Germinal center (tissue), 1 donor: ENCODE data around the gene KDM3A.
"Not testable (repeated sequence)": the region's sequence is repeated elsewhere in the genome, so short reads cannot be mapped to it uniquely, and the experiment has no call there.

ENCODE experiments used
- DNase-seq: peaks from one replicate; pipeline ENCODE4 v3.0.0; 2012; ENCODE audit warnings: mixed read lengths, low spot score

The KDM3A gene

DNA sequence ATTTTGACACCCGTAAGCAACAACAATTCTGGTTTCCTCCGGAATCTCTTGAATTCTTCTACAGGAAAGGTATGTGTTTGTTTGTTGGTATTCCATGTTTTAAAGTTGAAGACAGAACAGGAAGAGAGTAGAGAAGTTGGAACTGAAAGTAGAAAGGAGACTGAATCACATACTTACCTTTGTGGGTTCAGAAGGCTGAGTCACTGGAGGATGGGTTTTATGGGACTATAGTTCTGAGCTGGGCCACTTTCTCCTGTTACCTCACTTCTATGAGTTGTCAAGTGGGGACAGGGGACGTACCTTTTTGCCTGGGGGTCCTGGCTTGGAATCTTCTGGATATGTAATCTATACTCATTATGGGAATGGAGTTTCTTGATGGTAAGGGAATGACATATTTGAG, 40.9 kb downstream of the KDM3A start:
- no peak for DNase-seq

DNA sequence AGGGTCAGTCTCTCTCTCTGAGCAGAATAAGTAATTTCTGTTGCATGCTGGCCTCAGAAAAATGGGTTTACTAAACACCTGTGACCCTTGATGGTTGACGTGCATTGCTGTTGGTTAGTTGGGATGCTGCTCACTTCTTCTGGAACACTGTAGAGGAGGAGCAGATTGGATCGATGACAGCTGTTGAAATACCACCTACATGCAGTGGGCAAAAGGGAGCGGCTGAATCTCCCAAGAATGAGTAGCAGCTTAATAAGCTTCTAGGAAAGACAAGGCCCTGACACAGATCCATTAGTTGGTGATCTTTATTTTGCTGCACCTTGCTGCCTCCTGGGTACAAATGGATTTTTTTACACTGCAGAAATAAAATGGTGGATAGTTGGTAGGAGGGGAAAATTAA, 43.2 kb downstream of the KDM3A start:
- DNase-seq = no peak

GRCh38 chr2:86485103-86485502, 43.9 kb downstream of the KDM3A start:
- DNase-seq = no peak

DNA sequence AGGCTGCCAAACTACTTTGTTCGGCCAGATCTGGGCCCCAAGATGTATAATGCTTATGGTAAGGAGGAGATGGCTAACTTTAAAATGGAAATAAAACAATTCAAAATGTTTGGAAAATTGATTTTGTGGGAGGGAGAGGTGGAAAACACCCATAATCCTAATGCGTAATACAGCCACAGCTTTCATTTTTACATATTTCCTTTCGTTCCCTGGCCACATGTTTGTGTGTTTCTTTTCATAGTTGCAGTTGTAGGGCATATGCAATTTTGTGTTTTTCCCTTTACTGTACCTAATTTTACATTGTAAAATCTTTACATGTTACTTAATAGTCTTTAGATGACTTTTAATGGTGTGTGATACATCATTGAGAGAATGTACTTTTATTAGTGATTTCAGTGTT, 44.6 kb downstream of the KDM3A start:
- DNase-seq = no peak

- DNase-seq = no peak
Observed at GRCh38 chr2:86487062-86487461, 45.9 kb downstream of the KDM3A start.

GRCh38 chr2:86488561-86489250, 47.5 kb downstream of the KDM3A start:
- no peak for DNase-seq

DNA sequence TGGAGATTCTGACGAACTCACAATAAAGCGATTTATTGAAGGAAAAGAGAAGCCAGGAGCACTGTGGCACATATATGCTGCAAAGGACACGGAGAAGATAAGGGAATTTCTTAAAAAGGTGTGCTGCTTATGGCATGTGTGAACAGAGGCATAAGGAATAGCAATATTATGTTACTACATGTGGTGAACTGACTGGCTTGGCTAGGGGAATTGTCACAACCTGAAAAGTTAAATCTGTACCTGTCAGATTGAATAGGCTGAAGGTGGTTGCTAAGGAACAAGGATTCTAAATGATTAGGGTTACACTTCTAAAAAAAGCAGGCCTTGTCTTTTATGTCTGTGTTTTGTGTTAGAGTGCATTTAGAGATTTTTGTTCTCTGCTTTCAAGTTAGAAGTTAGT, 48.4 kb downstream of the KDM3A start:
- no peak for DNase-seq

- DNase-seq = no peak
Observed at GRCh38 chr2:86490245-86490644, 49.1 kb downstream of the KDM3A start.

DNA sequence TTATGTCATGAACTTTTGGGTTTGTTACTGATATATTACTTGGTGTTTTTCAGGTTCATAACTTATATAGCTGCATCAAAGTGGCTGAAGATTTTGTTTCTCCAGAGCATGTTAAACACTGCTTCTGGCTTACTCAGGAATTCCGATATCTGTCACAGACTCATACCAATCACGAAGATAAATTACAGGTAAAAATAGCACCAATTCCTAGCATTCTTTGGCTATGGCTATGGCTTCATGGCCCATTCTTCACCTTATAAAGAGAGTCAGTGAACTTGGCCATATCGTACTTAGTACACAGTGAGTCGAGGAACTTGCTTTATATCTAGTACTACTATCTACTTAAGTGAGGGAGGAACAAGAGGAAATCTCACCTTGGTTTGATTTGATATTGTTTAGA, 49.9 kb downstream of the KDM3A start:
- DNase-seq = no peak

- DNase-seq = no peak
Observed at GRCh38 chr2:86492048-86492453, 50.9 kb downstream of the KDM3A start.

DNA sequence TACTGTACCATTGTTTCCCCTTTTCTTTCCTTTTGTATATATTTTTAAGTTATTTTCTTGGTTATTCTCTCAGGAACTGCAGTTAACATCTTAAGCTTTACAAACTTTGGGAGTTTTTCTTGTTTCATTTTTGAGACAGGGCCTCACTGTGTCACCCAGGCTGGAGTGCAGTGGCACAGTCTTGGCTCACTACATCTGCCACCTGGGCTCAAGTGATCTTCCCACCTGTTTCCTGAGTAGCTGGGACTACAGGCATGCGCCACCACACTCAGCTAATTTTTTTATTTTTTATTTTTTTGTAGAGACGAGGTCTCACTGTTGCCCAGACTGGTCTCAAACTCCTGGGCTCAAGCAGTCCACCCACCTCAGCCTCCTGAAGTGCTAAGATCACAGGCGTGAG, 55.2 kb downstream of the KDM3A start:
- DNase-seq = not testable (repeated sequence)

DNA sequence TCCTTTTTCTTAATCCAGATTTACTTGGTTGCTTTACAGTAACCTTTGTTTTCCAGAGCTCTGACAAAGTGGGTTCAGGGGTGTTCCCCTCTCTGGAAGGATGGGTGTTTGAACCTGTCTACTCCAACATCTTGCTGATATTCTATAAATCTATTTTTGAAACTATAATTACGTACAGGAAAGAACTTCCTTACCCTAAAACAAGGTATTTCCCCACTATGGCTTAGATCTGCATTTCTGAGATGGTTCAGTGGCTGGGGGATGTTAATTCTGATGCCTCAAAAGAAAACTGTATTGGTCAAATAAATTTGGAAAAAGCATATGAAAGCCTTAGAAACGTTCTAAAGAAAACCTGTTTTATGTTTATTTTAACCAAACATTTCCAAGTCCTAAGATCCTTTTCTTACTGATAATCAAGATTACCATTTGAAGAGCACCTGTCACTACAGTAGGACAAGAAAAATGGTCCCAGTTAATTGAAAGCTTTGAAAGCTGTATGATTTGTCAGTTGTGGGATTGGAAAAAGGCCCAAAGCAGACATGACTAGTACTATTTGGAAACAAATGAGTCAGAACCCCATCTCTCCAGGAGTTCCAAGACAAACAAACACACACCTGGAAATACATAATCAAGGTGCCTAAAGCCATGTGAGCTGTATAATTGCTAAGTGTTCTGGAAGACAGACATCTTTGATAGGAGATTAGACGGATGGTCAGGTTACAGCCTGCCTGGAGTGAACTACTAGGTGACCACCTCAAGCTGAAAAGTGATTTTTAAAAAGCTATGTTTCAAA, 57.5 kb downstream of the KDM3A start:
- DNase-seq = no peak

GRCh38 chr2:86499326-86499725, 58.2 kb downstream of the KDM3A start:
- DNase-seq = no peak

DNA sequence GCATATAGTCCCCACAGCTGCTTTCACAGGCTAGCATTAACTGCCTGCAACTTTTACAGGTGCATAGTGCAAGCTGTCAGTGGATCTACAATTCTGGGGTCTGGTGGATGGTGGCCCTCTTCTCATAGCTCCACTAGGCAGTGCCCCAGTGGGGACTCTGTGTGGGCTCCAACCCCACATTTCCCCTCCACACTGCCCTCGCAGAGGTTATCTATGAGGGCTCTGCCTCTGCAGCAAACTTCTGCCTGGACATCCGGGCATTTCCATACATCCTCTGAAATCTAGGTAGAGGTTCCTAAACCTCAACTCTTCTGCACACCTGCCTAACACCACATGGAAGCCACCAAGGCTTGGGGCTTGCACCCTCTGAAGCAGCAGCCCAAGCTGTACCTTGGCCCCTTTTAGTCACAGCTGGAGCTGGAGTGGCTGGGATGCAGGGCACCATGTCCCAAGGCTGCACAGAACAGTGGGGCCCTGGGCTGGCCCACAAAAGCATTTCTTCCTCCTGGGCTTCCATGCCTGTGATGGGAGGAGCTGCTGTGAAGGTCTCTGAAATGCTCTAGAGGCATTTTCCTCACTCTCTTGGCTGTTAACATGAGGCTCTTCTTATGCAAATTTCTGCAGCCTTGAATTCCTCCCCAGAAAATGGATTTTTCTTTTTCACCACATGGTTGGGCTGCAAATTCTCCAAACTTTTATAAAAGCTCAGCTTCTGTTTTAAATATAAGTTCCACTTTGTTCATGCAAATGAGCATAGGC, 59.3 kb downstream of the KDM3A start:
- DNase-seq = no peak

GRCh38 chr2:86507600-86507999, 66.4 kb downstream of the KDM3A start:
- DNase-seq = no peak

- no peak for DNase-seq
Observed at GRCh38 chr2:86510436-86510933, 69.3 kb downstream of the KDM3A start.

- no peak for DNase-seq
Observed at GRCh38 chr2:86512034-86512433, 70.9 kb downstream of the KDM3A start.

DNA sequence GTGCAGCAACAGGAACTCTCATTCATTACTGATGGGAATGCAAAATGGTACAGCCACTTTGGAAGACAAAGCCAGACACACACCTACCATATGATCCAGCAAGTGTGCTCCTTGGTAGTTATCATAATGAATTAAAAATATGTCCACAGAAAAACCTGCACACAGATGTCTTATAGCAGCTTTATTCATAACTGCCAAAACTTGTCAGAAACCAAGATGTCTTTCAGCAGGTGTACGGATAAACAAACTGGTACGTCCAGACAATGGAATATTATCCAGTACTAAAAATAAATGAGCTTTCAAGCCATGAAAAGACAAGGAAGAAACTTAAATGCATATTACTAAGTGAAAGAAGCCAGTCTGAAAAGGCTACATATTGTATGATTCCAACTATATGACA, 71.7 kb downstream of the KDM3A start:
- DNase-seq = no peak

DNA sequence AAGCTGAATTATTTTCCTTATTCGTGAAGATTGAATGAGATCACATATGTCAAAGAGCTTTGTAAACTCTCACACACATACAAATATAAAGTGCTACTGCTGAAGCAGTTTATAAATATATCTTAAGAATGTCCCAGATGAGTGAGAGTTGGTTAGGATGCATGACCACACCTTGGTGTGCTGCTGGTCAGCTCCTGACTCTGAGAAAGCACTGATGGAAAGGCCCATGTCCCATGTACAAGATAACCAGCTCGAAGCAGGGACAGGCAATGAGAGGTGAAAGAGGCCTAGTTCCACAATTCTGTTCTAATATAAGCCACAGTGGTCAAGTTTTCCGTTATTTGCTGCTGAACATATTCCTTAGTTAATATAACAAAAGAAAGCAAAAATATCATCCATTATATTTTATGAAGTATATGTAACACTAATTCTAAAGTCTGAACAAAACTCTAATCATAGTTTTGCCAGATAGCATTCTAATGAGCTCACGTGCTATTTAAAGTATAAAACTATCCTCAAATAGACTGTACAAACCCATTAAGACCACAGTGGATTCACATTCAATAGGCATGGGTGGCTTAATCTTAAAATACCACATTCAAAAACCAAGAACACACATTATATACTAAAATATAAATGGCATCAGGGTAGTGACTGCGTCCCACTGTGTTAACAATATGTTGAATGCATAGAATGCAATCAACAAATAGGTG, 72.9 kb downstream of the KDM3A start:
- DNase-seq = no peak

DNA sequence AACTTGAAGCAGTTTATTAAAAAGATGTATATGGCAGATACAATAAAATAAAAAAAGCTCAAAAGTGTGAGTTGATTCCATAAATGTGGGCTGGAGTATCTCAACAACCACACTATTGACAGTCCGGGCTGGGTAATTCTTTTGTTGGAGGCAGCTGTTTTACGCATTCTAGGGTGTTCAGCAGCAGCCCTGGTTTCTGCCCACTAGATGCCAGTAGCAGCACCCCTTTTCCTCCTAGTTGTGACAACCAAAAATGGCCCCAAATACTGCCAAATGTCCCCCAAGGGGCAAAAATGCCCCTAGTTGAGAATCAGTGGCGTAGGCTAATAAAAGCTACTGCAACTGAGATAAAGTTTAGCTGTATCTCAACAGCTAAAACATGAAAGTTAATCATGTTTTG, 77.3 kb downstream of the KDM3A start:
- no peak for DNase-seq

DNA sequence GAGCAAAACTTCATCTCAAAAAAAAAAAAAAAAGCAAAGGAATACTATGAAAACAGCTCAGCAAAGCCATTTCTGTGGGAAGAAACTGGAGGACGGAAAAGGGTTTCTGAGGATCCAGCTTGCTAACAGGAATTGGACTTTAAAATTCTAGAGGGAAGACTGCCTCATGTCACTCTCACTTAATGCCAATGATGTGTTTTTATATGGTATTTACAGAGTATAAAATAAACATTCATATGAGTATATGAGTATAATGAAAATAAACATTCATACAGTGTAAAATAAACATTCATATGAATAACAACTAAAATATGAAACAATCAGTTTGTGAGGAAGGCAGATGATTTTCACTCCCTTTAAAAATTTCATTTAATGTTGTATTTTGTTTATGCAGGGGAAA, 78.2 kb downstream of the KDM3A start:
- DNase-seq = no peak

DNA sequence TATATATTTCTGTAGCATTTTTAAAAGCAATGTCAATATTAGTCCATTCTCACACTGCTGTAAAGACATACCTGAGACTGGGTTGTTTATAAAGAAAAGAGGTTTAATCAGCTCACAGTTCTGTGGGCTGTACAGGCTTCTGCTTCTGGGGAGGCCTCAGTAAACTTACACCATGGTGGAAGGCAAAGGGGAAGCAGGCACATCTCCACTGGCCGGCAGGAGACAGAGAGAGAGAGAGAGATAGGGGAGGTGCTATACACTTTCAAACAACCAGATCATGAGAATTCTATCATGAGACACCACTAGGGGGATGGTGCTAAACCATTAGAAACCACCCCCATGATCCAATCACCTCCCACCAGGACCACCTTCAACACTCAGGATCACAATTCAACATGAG, 79.0 kb downstream of the KDM3A start:
- DNase-seq = no peak
